Neural progenitor cell (in vitro differentiated cells): Measurements from ENCODE around the gene CCR6. TPM values are rescaled to one million over a fixed set of nuclear protein-coding genes. Genes with fewer than 3 reads are reported as not detected.

Experiments used
- DNase-seq: peaks from one replicate; pipeline ENCODE4 v3.0.0-alpha.2; 2016; ENCODE audit warnings: low spot score
- H2AFZ ChIP-seq: fragments of 200-600 bp; sonication (generic); replicated peaks from 2 replicates; pipeline ENCODE4 v1.6.1; 2016; ENCODE audit warnings: antibody characterized with exemption
- H3F3A ChIP-seq: fragments of 200-600 bp; sonication (generic); 2 replicates; pipeline ENCODE4 v1.6.1; 2016; ENCODE audit warnings: antibody characterized with exemption, low read depth
- H3K27ac ChIP-seq: fragments of 200-600 bp; sonication (generic); 2 replicates; pipeline ENCODE4 v1.5.1; 2016; ENCODE audit warnings: mild to moderate bottlenecking
- H3K27me3 ChIP-seq: fragments of 200-600 bp; sonication (generic); 2 replicates; pipeline ENCODE4 v1.6.1; 2016; ENCODE audit warnings: mild to moderate bottlenecking, moderate library complexity
- H3K36me3 ChIP-seq: fragments of 200-600 bp; sonication (generic); 2 replicates; pipeline ENCODE4 v1.5.1; 2016
- H3K4me1 ChIP-seq: fragments of 200-600 bp; sonication (generic); 2 replicates; pipeline ENCODE4 v1.6.1; 2016; ENCODE audit warnings: mixed run types
- H3K4me2 ChIP-seq: fragments of 200-600 bp; sonication (generic); 2 replicates; pipeline ENCODE4 v1.6.1; 2016
- H3K4me3 ChIP-seq: fragments of 200-600 bp; sonication (generic); 2 replicates; pipeline ENCODE4 v1.5.1; 2016
- H3K79me2 ChIP-seq: fragments of 200-600 bp; sonication (generic); 2 replicates; pipeline ENCODE4 v1.6.1; 2016; ENCODE audit warnings: low read depth
- H3K9ac ChIP-seq: fragments of 200-600 bp; sonication (generic); 2 replicates; pipeline ENCODE4 v1.6.1; 2016
- H3K9me3 ChIP-seq: fragments of 200-600 bp; sonication (generic); 2 replicates; pipeline ENCODE4 v1.5.1; 2016; ENCODE audit warnings: low read depth
- H4K20me1 ChIP-seq: fragments of 200-600 bp; sonication (generic); 2 replicates; pipeline ENCODE4 v1.6.1; 2016; ENCODE audit warnings: low read depth
- H3K27ac Mint-ChIP-seq: 3 replicates; pipeline ENCODE4 v1.8.0; 2021; ENCODE audit warnings: mixed read lengths
- H3K27me3 Mint-ChIP-seq: 2 replicates; pipeline ENCODE4 v1.8.0; 2022; ENCODE audit warnings: low read depth, mild to moderate bottlenecking, inconsistent platforms, moderate library complexity, mixed read lengths; ENCODE audit not compliant: insufficient read depth
- H3K36me3 Mint-ChIP-seq: 3 replicates; pipeline ENCODE4 v1.8.0; 2021; ENCODE audit warnings: mixed read lengths
- H3K4me1 Mint-ChIP-seq: 3 replicates; pipeline ENCODE4 v1.8.0; 2021; ENCODE audit warnings: mixed read lengths
- H3K4me3 Mint-ChIP-seq: 3 replicates; pipeline ENCODE4 v1.8.0; 2021; ENCODE audit warnings: mild to moderate bottlenecking, moderate library complexity, mixed read lengths
- H3K9me3 Mint-ChIP-seq: 3 replicates; pipeline ENCODE4 v1.8.0; 2020; ENCODE audit warnings: mixed read lengths
- CTCF ChIP-seq: fragments of 200-600 bp; sonication (generic); IDR thresholded peaks from 2 replicates; pipeline ENCODE4 v1.5.1; 2017; ENCODE audit warnings: antibody characterized with exemption, mild to moderate bottlenecking
- EZH2 ChIP-seq: fragments of 200-600 bp; sonication (generic); IDR thresholded peaks from 2 replicates; pipeline ENCODE4 v1.6.1; 2017; ENCODE audit warnings: antibody characterized with exemption, mild to moderate bottlenecking, moderate library complexity
- EZH2phosphoT487 ChIP-seq: fragments of 200-600 bp; sonication (generic); IDR thresholded peaks from 2 replicates; pipeline ENCODE4 v1.6.1; 2017; ENCODE audit warnings: antibody characterized with exemption
- total RNA-seq: library from RNA; depleted of rRNA; stranded (reverse); fragments of >200 nt; gene quantifications from 2 replicates; pipeline ENCODE4 v1.2.3, GENCODE V29; 2015; ENCODE audit warnings: low replicate concordance

CCR6 gene
- total RNA-seq, 1 donor from 2014 or later: not detected

DNA sequence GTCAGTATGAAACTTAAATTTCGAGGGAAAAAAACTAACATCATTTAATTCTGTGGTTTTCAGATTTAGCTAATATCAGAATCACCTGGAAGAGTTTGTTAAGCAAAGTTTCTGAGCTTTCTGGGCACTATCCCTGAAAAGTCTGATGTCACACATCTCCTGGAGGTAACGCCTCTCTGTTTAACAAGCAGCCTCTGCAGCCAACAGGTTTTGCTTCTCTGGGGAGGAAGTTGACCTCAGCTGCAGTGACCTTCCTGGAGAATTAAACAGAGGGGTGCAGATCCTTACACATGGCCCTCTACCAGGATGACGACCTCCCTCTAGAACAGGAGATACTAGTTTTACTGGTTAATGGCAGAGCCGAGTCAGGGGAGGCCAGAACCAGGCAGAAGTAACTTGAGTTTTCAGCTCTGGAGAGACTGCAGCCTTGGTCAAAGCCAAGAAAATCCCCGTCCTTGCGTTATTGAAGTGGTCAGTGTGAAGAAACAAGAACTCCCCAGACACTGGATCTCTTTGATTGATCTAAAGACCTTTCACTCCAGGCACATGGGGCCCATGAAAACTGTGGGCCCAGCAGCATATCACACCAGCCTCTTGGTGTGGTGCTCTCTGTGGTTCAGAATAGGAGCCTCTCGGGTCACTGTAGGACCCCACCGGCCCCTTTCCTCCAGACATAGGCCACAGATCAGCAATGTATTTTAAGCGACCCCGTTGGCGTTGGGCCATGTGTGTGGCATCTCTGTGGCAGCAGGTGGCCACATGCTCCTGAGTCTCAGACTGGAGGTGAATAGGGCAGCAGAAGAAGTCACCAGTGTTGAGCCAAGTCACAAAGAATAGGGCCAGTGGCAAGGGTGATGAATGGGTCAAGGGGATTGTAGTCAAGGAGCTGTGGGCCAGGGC is 33.4 kb upstream of the CCR6 start:
- H3K9me3 ChIP-seq: peaks cover 3% of the 10 kb centered on the region
- no peak for DNase-seq
- Mint-ChIP-seq H3K27me3 (peaks cover 4% of the 10 kb centered on the region), H3K4me1 (peaks cover 4% of the 10 kb centered on the region), H3K9me3 (peaks cover 25% of the 10 kb centered on the region), H3K36me3 (peaks cover 2% of the 10 kb centered on the region), H3K4me3 (no peak overlapping the region), H3K27ac (no peak overlapping the region)
- H3K4me2 ChIP-seq: no peak overlapping the region
- H4K20me1 ChIP-seq: no peaks in the 10 kb centered on the region
- no peak for TF ChIP-seq CTCF
- no peak for TF ChIP-seq EZH2
- no peak for TF ChIP-seq EZH2phosphoT487
- no peak overlapping the region for H2AFZ ChIP-seq
- no peak overlapping the region for H3K4me3 ChIP-seq
- H3F3A ChIP-seq: peaks cover 5% of the 10 kb centered on the region
- no peak overlapping the region for H3K9ac ChIP-seq
- H3K27ac ChIP-seq: no peak overlapping the region
- no peaks in the 10 kb centered on the region for H3K79me2 ChIP-seq
- H3K4me1 ChIP-seq: peaks cover 5% of the 10 kb centered on the region
- H3K27me3 ChIP-seq: no peaks in the 10 kb centered on the region
- H3K36me3 ChIP-seq: no peaks in the 10 kb centered on the region

GRCh38 chr6:167090171-167090570 is 32.7 kb upstream of the CCR6 start:
- Histone ChIP-seq H4K20me1 (no peaks in the 10 kb centered on the region), H3K4me1 (peaks cover 12% of the 10 kb centered on the region), H3K27ac (no peak overlapping the region), H3K4me2 (no peak overlapping the region), H3K27me3 (no peaks in the 10 kb centered on the region), H3K36me3 (no peaks in the 10 kb centered on the region), H3K9ac (no peak overlapping the region), H3K79me2 (no peaks in the 10 kb centered on the region), H3F3A (peaks cover 12% of the 10 kb centered on the region), H2AFZ (no peak overlapping the region), H3K9me3 (peaks cover 3% of the 10 kb centered on the region), H3K4me3 (no peak overlapping the region)
- Mint-ChIP-seq H3K27ac (no peak overlapping the region), H3K9me3 (peaks cover 26% of the 10 kb centered on the region), H3K4me1 (peaks cover 10% of the 10 kb centered on the region), H3K27me3 (peaks cover 4% of the 10 kb centered on the region), H3K4me3 (no peak overlapping the region), H3K36me3 (peaks cover 3% of the 10 kb centered on the region)
- TF ChIP-seq CTCF (no peak), EZH2phosphoT487 (no peak), EZH2 (no peak)
- no peak for DNase-seq

- H3K27ac ChIP-seq: no peak overlapping the region
- H3K9me3 Mint-ChIP-seq: peaks cover 21% of the 10 kb centered on the region
- peaks cover 15% of the 10 kb centered on the region for H3K4me1 Mint-ChIP-seq
- no peak overlapping the region for H3K4me2 ChIP-seq
- no peak overlapping the region for H3K4me3 ChIP-seq
- no peak overlapping the region for H3K9ac ChIP-seq
- H3K36me3 Mint-ChIP-seq: peaks cover 3% of the 10 kb centered on the region
- H3K9me3 ChIP-seq: peaks cover 3% of the 10 kb centered on the region
- H3K27ac Mint-ChIP-seq: no peak overlapping the region
- no peak overlapping the region for H2AFZ ChIP-seq
- peaks cover 16% of the 10 kb centered on the region for H3K4me1 ChIP-seq
- H3K79me2 ChIP-seq: no peaks in the 10 kb centered on the region
- no peak for DNase-seq
- H3K4me3 Mint-ChIP-seq: no peak overlapping the region
- H3K27me3 Mint-ChIP-seq: peaks cover 4% of the 10 kb centered on the region
- H4K20me1 ChIP-seq: no peaks in the 10 kb centered on the region
- H3F3A ChIP-seq: peaks cover 13% of the 10 kb centered on the region
- no peaks in the 10 kb centered on the region for H3K36me3 ChIP-seq
- TF ChIP-seq CTCF (no peak), EZH2 (no peak), EZH2phosphoT487 (no peak)
- no peaks in the 10 kb centered on the region for H3K27me3 ChIP-seq
Observed at GRCh38 chr6:167091026-167091804, 31.7 kb upstream of the CCR6 start.
